Vagina (tissue), 2 donors: ENCODE results near the gene GOLGA5.
"Not testable (repeated sequence)": the region's sequence is repeated elsewhere in the genome, so short reads cannot be mapped to it uniquely, and the experiment has no call there.

ENCODE experiments used
- CTCF ChIP-seq, 3 experiments: fragments of 450-650 bp in 2 of 3; fragments of 200-600 bp in 1 of 3; sonication (generic) in 1 of 3; IDR thresholded peaks; one replicate each; pipeline ENCODE4 v1.5.1; 2017 to 2019; ENCODE audit warnings: antibody characterized with exemption in 3 of 3, mild to moderate bottlenecking in 2 of 3, moderate library complexity in 2 of 3
- POLR2A ChIP-seq, 2 donors: fragments of 450-650 bp; IDR thresholded peaks; one replicate each; pipeline ENCODE4 v1.6.1; 2017; ENCODE audit warnings: antibody characterized with exemption in 2 of 2, mild to moderate bottlenecking in 2 of 2, moderate library complexity in 2 of 2
- POLR2AphosphoS5 ChIP-seq, 2 donors: sonication (generic); formaldehyde crosslinking; IDR thresholded peaks; one replicate each; pipeline ENCODE4 v1.9.0; 2017; ENCODE audit warnings: antibody characterized with exemption in 2 of 2, mild to moderate bottlenecking in 2 of 2, low read depth in 1 of 2; ENCODE audit not compliant: insufficient read depth in 1 of 2

- TF ChIP-seq POLR2A (IDR thresholded peaks at IDR 0.05); CTCF (IDR thresholded peaks at IDR 0.05); POLR2AphosphoS5 (IDR thresholded peaks at IDR 0.05; ENCODE audit: insufficient read depth in 1 of 2, low read depth in 1 of 2): not testable (repeated sequence)
Measured at GRCh38 chr14:92819680-92820535, 25.8 kb downstream of the GOLGA5 start.
